K562 (cell line): ENCODE data around the gene EML6. TPM values are rescaled to one million over a fixed set of nuclear protein-coding genes. Genes with fewer than 3 reads are reported as not detected.

Experiments used
- ATAC-seq: fragments of 200-7000 bp; cut with Tn5 transposase; 3 replicates; pipeline ENCODE4 v1.9.1; 2020; ENCODE audit warnings: moderate library complexity
- BruUV-seq: library from RNA; stranded (reverse); fragments of 400-500 nt; replicated peaks from 2 replicates; lab custom pipeline; 2021; lab: Mats Ljungman, UMichigan
- CTCF ChIA-PET: fragments of 300-600 bp; formaldehyde crosslinking; extraction: SDS; loops from one replicate; lab custom pipeline; 2021; ENCODE audit warnings: low intra/inter-chr PET ratio; lab: Yijun Ruan, JAX
- POLR2A ChIA-PET: fragments of 300-600, 350-650 bp; sonication (Branson Sonifier 250); formaldehyde crosslinking; extraction: SDS; loops from one replicate; lab custom pipeline; 2021; ENCODE audit warnings: antibody characterized with exemption, inconsistent platforms; lab: Yijun Ruan, JAX
- DNase-seq, 4 experiments: peaks; one replicate each; pipeline versions ENCODE4 v3.0.0 to v3.0.0-alpha.2; 2011 to 2018; ENCODE audit warnings: low spot score in 3 of 4, mixed read lengths in 3 of 4; ENCODE audit errors: extremely low read depth in 1 of 4
- FAIRE-seq: peaks from 2 replicates; lab custom pipeline; 2011; peaks lifted over from hg19 to GRCh38; lab: Jason Lieb, UNC
- H2AFZ ChIP-seq: 2 replicates; pipeline ENCODE4 v1.6.0; 2011; ENCODE audit warnings: low read depth, low read length, control low read depth, inconsistent platforms
- H3K27ac ChIP-seq: fragments of 200-600 bp; 3 replicates; pipeline ENCODE4 v1.8.0; 2011; ENCODE audit warnings: low read depth, mild to moderate bottlenecking, control low read depth, inconsistent platforms, low read length, moderate library complexity, mixed read lengths; ENCODE audit errors: extremely low read depth
- H3K27me3 ChIP-seq, 2 experiments: fragments of 300-600 bp in 1 of 2; 2 replicates in 1 of 2; 3 replicates in 1 of 2; pipeline versions ENCODE4 v1.6.0 to v1.8.0; 2011; ENCODE audit warnings: inconsistent platforms in 2 of 2, low read length in 2 of 2, mild to moderate bottlenecking in 1 of 2, mixed read lengths in 1 of 2, moderate library complexity in 1 of 2; ENCODE audit not compliant: control insufficient read depth in 2 of 2, insufficient read depth in 2 of 2
- H3K36me3 ChIP-seq: fragments of 300-600 bp; 3 replicates; pipeline ENCODE4 v1.8.0; 2011; ENCODE audit warnings: mild to moderate bottlenecking, low read length, inconsistent platforms; ENCODE audit not compliant: control insufficient read depth, insufficient read depth
- H3K4me1 ChIP-seq, 2 experiments: fragments of 200-600 bp in 1 of 2; replicated peaks in 1 of 2; 2 replicates in 1 of 2; 3 replicates in 1 of 2; pipeline versions ENCODE4 v1.5.1 to v1.8.0; 2011; ENCODE audit warnings: inconsistent platforms in 2 of 2, low read length in 2 of 2, mild to moderate bottlenecking in 1 of 2, mixed read lengths in 1 of 2, moderate library complexity in 1 of 2; ENCODE audit not compliant: control insufficient read depth in 2 of 2, insufficient read depth in 2 of 2
- H3K4me2 ChIP-seq: 2 replicates; pipeline ENCODE4 v1.6.1; 2011; ENCODE audit warnings: low read length, control low read depth, inconsistent platforms, mixed read lengths; ENCODE audit not compliant: insufficient read depth
- H3K4me3 ChIP-seq: fragments of 200-600 bp; sonication (generic), shearing (Covaris generic); 2 replicates; pipeline ENCODE4 v1.5.1; 2016; ENCODE audit warnings: control low read depth, inconsistent platforms
- H3K79me2 ChIP-seq: fragments of 200-600 bp; 3 replicates; pipeline ENCODE4 v1.8.0; 2011; ENCODE audit warnings: low read length, inconsistent platforms; ENCODE audit not compliant: control insufficient read depth, insufficient read depth
- H3K9ac ChIP-seq, 2 experiments: 2 replicates each; pipeline versions ENCODE4 v1.6.0 to v1.6.1; 2011; ENCODE audit warnings: low read depth in 2 of 2, low read length in 2 of 2, control low read depth in 1 of 2, inconsistent platforms in 1 of 2, mild to moderate bottlenecking in 1 of 2, mixed read lengths in 1 of 2; ENCODE audit not compliant: insufficient read depth in 1 of 2
- H3K9me1 ChIP-seq: one replicate; pipeline ENCODE4 v1.6.0; 2011; ENCODE audit warnings: inconsistent platforms, mild to moderate bottlenecking, low read length, moderate library complexity; ENCODE audit not compliant: control insufficient read depth, insufficient read depth
- H3K9me3 ChIP-seq: replicated peaks from 2 replicates; pipeline ENCODE4 v1.5.1; 2011; ENCODE audit warnings: low read depth, low read length, inconsistent platforms; ENCODE audit not compliant: control insufficient read depth, insufficient read depth
- H4K20me1 ChIP-seq: replicated peaks from 2 replicates; pipeline ENCODE4 v1.6.1; 2011; ENCODE audit warnings: low read length, inconsistent platforms, mixed read lengths; ENCODE audit not compliant: control insufficient read depth, insufficient read depth
- FOXA3 ChIP-seq, 2 experiments: fragments of 450-650 bp in 1 of 2; sonication (generic) in 1 of 2; formaldehyde crosslinking; IDR thresholded peaks in 1 of 2; conservative IDR thresholded peaks in 1 of 2; 2 replicates each; pipeline versions ENCODE4 v1.4.0 to v1.8.0; 2020 to 2022; ENCODE audit warnings: mild to moderate bottlenecking in 2 of 2, missing genetic modification reagents in 1 of 2
- FOXJ2 ChIP-seq: fragments of 200-800 bp; sonication (Bioruptor generic); IDR thresholded peaks from 2 replicates; pipeline ENCODE4 v1.6.1; 2016; ENCODE audit warnings: missing genetic modification characterization, missing compliant biosample characterization
- RAD21 ChIP-seq, 2 experiments: fragments of 250-450 bp in 1 of 2; fragments of 450-650 bp in 1 of 2; sonication (Bioruptor Pico) in 1 of 2; formaldehyde crosslinking in 1 of 2; IDR thresholded peaks in 1 of 2; conservative IDR thresholded peaks in 1 of 2; 2 replicates each; pipeline versions ENCODE4 v1.4.0 to v1.8.0; 2020 to 2022; ENCODE audit warnings: mild to moderate bottlenecking in 2 of 2, moderate library complexity in 1 of 2
- REST ChIP-seq, 2 experiments: fragments of 450-650 bp; formaldehyde crosslinking in 1 of 2; IDR thresholded peaks; 2 replicates each; pipeline versions ENCODE4 v1.4.0 to v1.6.1; 2014 to 2020; ENCODE audit warnings: mild to moderate bottlenecking in 2 of 2, borderline replicate concordance in 1 of 2, low read depth in 1 of 2
- RNF2 ChIP-seq: sonication (generic); IDR thresholded peaks from 2 replicates; pipeline ENCODE4 v1.6.1; 2016
- SMC3 ChIP-seq: conservative IDR thresholded peaks from 2 replicates; pipeline ENCODE4 v1.6.1; 2011; ENCODE audit warnings: low read depth, low read length, improper control_type of control experiment; ENCODE audit not compliant: insufficient read depth
- WGBS: fragments of 100-300 bp; shearing (Covaris generic); methylation state at CpG from one replicate; pipeline ENCODE4 v1.1.6; 2016; ENCODE audit warnings: low coverage, mixed read lengths; ENCODE audit not compliant: insufficient coverage; ENCODE audit errors: missing lambda C conversion rate; 5-methylcytosine and 5-hydroxymethylcytosine counted together
- in situ Hi-C: fragments of 300-500 bp; cut with MboI; formaldehyde crosslinking; loops from 4 replicates; pipeline ENCODE4 v1.15.0; 2018; ENCODE audit warnings: inconsistent platforms, mixed read lengths
- intact Hi-C: fragments of 100-400 bp; cut with micrococcal nuclease; formaldehyde crosslinking; loops from 2 replicates; pipeline ENCODE4 v1.14.2; 2022
- polyA plus RNA-seq, 8 experiments: library from polyadenylated mRNA; depleted of rRNA in 4 of 8; stranded (reverse) in 5 of 8; unstranded in 3 of 8; fragments of >200 nt; fragmentation: Nextera tagmentation in 2 of 8; fragmentation: Illumina TruSeq in 1 of 8; extraction: Ambion mirVana in 2 of 8; extraction: Trizol in 1 of 8; gene quantifications; 2 replicates each; pipeline versions ENCODE4 v1.2.1 to v1.2.3, GENCODE V29; 2011 to 2014; ENCODE audit warnings: inconsistent platforms in 1 of 8, missing spikeins in 1 of 8
- total RNA-seq, 7 experiments: library from RNA; depleted of rRNA in 6 of 7; stranded (reverse); fragments of >200 nt in 6 of 7; fragmentation: Illumina TruSeq in 2 of 7; extraction: Trizol in 2 of 7; gene quantifications; 2 replicates each; pipeline versions ENCODE4 v1.2.1 to v1.2.3, GENCODE V29; 2011 to 2021; ENCODE audit warnings: low replicate concordance in 1 of 7
- TF ChIP-seq, protein P1 (sequence below): fragments of 250-450 bp; sonication (Bioruptor Pico); IDR thresholded peaks from 2 replicates; pipeline ENCODE4 v1.5.0; 2022; ENCODE audit warnings: mild to moderate bottlenecking

Gene EML6
- total and polyA plus RNA-seq, 9 of the 15 experiments (the other 6 are each of a cell fraction or from before 2014, with no cell fraction given), result 0.07 to 0.56 (median 0.25) TPM

DNA sequence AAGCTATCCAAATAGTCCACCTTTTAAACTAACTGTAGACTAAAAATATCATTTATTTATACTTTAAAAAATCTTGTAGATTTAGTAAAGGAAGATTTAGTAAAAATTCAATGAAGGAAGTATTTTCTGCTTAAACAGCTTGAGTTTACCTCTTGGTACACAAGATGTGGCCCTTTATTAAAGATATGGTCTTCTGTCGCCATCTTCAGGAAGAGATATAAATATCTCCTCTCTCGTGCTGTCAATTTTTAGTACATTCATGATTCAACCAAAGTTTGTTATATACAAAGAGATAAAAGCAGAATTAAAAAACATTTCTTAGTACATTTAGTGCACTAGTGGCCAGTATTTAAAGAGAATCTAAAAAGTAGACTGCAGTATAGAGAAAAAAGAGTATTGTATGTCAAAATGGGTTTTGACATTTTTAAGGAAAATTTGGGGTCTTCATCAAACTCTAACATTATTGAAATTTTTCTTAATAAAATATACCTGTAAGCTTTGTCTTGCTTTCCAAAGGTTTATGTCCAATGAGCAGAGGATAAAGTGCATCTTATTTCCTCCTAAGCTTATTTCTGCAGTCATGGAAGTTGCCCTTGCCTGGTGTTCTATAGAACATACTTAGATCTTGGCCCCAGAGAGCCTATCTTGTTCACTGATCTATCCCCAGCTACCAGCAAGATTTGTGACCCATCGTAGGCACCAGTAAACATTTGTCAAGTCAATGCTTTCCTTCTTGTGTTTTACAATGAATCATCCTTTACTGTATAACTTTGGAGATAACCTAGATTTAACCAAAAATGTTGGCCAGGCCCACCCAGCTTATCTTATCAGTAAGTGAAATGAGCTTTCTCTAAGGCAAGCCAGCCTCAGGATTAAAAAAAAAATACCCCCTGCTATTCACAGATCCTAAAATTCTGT, 18.5 kb upstream of the EML6 start:
- Histone ChIP-seq H3K4me3 (no peak overlapping the region), H3K9ac (no peak overlapping the region), H4K20me1 (no peaks in the 10 kb centered on the region), H3K27me3 (peaks cover 18% of the 10 kb centered on the region in 2 experiments; a peak in 4 of 5 replicates), H3K79me2 (no peaks in the 10 kb centered on the region), H3K27ac (no peak overlapping the region), H3K9me1 (no peaks in the 10 kb centered on the region), H3K9me3 (no peaks in the 10 kb centered on the region), H3K36me3 (no peaks in the 10 kb centered on the region), H3K4me2 (no peak overlapping the region), H2AFZ (no peak overlapping the region), H3K4me1 (peaks cover 3 to 13% of the 10 kb centered on the region in 2 experiments; a peak in 3 of 5 replicates)
- 0% methylated on average over 3 of the region's 3 CpGs for WGBS
- BruUV-seq, result no TSS peak
- DNase-seq, result peak in 2 of 4 experiments; percentile 10 to 60
- in situ Hi-C loops, result loop anchor here (5.0 to 10.0 kb wide), 2 partner anchors 183 to 590 kb away; partner anchors contain the start of gene ACYP2
- ATAC-seq, result peak; percentile 86
- intact Hi-C loops, result loop anchor here (1.0 to 5.0 kb wide), 3 partner anchors 38 to 598 kb away; no protein-coding TSS in a partner anchor
- FAIRE-seq, result no peak
- ChIA-PET POLR2A (interaction anchor here (0.5 to 1.8 kb wide), 5 partner anchors 9 to 1903 kb away, joined by 3 to 8 read pairs (median 3); no protein-coding TSS in a partner anchor), CTCF (interaction anchor here (0.7 to 1.9 kb wide), 3 partner anchors 39 to 182 kb away, joined by 3 to 11 read pairs (median 4); no protein-coding TSS in a partner anchor)
- TF ChIP-seq SMC3 (peak; percentile 35; the same call in 1 of the 2 replicates), RAD21 (CRISPR knock-in tag; conservative IDR thresholded peaks at IDR 0.05 in 1 of 2, IDR thresholded peaks at IDR 0.05 in 1 of 2) (peak; percentile 76 to 82), FOXJ2 (tag) (no peak), REST (IDR thresholded peaks at IDR 0.05; ENCODE audit: borderline replicate concordance) (peak; percentile 65; the same call in 1 of the 2 replicates), REST (CRISPR knock-in tag; IDR thresholded peaks at IDR 0.05; ENCODE audit: low read depth) (no peak), FOXA3 (CRISPR knock-in tag; conservative IDR thresholded peaks at IDR 0.05 in 1 of 2, IDR thresholded peaks at IDR 0.05 in 1 of 2) (peak in 1 of 2 experiments; percentile 12; a peak in 1 of 4 replicates), RNF2 (no peak)
- TF ChIP-seq, protein P1, sequence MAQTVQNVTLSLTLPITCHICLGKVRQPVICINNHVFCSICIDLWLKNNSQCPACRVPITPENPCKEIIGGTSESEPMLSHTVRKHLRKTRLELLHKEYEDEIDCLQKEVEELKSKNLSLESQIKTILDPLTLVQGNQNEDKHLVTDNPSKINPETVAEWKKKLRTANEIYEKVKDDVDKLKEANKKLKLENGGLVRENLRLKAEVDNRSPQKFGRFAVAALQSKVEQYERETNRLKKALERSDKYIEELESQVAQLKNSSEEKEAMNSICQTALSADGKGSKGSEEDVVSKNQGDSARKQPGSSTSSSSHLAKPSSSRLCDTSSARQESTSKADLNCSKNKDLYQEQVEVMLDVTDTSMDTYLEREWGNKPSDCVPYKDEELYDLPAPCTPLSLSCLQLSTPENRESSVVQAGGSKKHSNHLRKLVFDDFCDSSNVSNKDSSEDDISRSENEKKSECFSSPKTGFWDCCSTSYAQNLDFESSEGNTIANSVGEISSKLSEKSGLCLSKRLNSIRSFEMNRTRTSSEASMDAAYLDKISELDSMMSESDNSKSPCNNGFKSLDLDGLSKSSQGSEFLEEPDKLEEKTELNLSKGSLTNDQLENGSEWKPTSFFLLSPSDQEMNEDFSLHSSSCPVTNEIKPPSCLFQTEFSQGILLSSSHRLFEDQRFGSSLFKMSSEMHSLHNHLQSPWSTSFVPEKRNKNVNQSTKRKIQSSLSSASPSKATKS (CRISPR knock-in tag), result no peak
